COLO668 (cell line): ENCODE data around the gene PHAF1.

Source experiments
- DNase-seq: peaks from one replicate; lab custom pipeline; 2025; ENCODE audit not compliant: unreplicated experiment; lab: John Stamatoyannopoulos, UW

Gene PHAF1

GRCh38 chr16:67177743-67178699 lies 68.3 kb downstream of the PHAF1 start:
- peak; percentile 97 for DNase-seq

- DNase-seq, result peak; percentile 24
These were observed 69.8 kb downstream of the PHAF1 start for GRCh38 chr16:67179421-67180080.

- DNase-seq, result no peak
These were observed 70.4 kb downstream of the PHAF1 start for GRCh38 chr16:67180166-67180565.

GRCh38 chr16:67181346-67181745 lies 71.6 kb downstream of the PHAF1 start:
- no peak for DNase-seq

- no peak for DNase-seq
These were observed 72.5 kb downstream of the PHAF1 start for GRCh38 chr16:67182288-67182687.

- no peak for DNase-seq
These were observed 73.5 kb downstream of the PHAF1 start for GRCh38 chr16:67183284-67183626.

GRCh38 chr16:67183627-67184452 lies 74.1 kb downstream of the PHAF1 start, which contains the start of gene MATCAP1:
Gene MATCAP1 (minus strand): TSS chr16:67183963. CDS start chr16:67180610, 3,353 bp downstream.
- DNase-seq, result peak; percentile 98

- peak; percentile 77 for DNase-seq
These were observed 74.8 kb downstream of the PHAF1 start for GRCh38 chr16:67184453-67184994.

GRCh38 chr16:67184995-67185650 lies 75.4 kb downstream of the PHAF1 start:
- peak; percentile 91 for DNase-seq

- no peak for DNase-seq
These were observed 76.0 kb downstream of the PHAF1 start for GRCh38 chr16:67185651-67186134.

GRCh38 chr16:67186550-67186950 lies 76.8 kb downstream of the PHAF1 start:
- DNase-seq, result no peak

- DNase-seq, result no peak
These were observed 77.6 kb downstream of the PHAF1 start for GRCh38 chr16:67187175-67187890.

- no peak for DNase-seq
These were observed 78.6 kb downstream of the PHAF1 start for GRCh38 chr16:67188323-67188722.

GRCh38 chr16:67188798-67189197 lies 79.1 kb downstream of the PHAF1 start:
- DNase-seq, result no peak

- peak; percentile 42 for DNase-seq
These were observed 80.3 kb downstream of the PHAF1 start, which contains the start of gene EXOC3L1 for GRCh38 chr16:67190041-67190440. Gene EXOC3L1 (minus strand): TSS chr16:67190136. CDS start chr16:67189676, 460 bp downstream.

GRCh38 chr16:67190448-67191399 lies 81.0 kb downstream of the PHAF1 start:
- DNase-seq, result peak; percentile 56

- no peak for DNase-seq
These were observed 81.8 kb downstream of the PHAF1 start for GRCh38 chr16:67191411-67191994.
